H1 (cell line): ENCODE measurements around the gene EDC3. TPM values are rescaled to one million over a fixed set of nuclear protein-coding genes. Genes with fewer than 3 reads are reported as not detected.

ENCODE experiments used
- polyA plus RNA-seq, 7 experiments: library from polyadenylated mRNA; depleted of rRNA in 3 of 7; stranded (reverse) in 5 of 7; unstranded in 2 of 7; fragments of >200 nt in 5 of 7; fragments of 200-250 nt in 2 of 7; gene quantifications; 1 replicate in 5 of 7; 2 replicates in 1 of 7; 4 replicates in 1 of 7; pipeline versions ENCODE4 v1.2.1 to v1.2.3, GENCODE V29; 2011 to 2013; ENCODE audit warnings: missing spikeins in 2 of 7, mixed read lengths in 2 of 7
- total RNA-seq: library from RNA; stranded (reverse); fragmentation: NEBNext Ultra II Directional; extraction: Animal tissue kit (Norgen Biotek cat#: 25700); gene quantifications from 2 replicates; pipeline ENCODE4 v1.2.1, GENCODE V29; 2021
- TF ChIP-seq, protein P1 (sequence below): fragments of 300-600 bp; sonication (generic); IDR thresholded peaks from 2 replicates; pipeline ENCODE4 v1.7.1; 2012; ENCODE audit warnings: low read length, moderate library complexity, mild to moderate bottlenecking, inconsistent platforms; ENCODE audit not compliant: insufficient replicate concordance

EDC3 gene
- total and polyA plus RNA-seq, 2 of the 8 experiments (the other 6 are each of a cell fraction or from before 2014, with no cell fraction given) = 45.0 to 50.8 TPM

DNA sequence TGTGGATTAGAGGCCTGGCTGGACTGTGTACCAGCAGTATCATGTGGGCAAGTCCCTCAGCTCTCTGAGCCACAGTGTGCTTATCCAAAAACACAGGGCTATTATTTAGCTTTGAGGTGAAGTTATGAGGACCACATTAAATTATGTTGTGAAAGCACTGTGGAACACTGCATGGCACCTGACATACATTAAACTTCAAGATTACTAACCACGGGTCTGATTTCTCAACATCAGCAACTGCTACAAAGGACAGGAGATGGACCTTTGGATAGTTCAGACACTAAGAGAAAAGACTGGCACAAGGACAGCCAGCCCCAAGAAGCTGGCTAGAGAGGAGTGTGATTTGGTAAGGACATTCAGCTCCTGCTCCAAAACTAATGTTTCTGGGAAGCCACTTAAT lies 58.8 kb downstream of the EDC3 start (continued):
- TF ChIP-seq, protein P1, sequence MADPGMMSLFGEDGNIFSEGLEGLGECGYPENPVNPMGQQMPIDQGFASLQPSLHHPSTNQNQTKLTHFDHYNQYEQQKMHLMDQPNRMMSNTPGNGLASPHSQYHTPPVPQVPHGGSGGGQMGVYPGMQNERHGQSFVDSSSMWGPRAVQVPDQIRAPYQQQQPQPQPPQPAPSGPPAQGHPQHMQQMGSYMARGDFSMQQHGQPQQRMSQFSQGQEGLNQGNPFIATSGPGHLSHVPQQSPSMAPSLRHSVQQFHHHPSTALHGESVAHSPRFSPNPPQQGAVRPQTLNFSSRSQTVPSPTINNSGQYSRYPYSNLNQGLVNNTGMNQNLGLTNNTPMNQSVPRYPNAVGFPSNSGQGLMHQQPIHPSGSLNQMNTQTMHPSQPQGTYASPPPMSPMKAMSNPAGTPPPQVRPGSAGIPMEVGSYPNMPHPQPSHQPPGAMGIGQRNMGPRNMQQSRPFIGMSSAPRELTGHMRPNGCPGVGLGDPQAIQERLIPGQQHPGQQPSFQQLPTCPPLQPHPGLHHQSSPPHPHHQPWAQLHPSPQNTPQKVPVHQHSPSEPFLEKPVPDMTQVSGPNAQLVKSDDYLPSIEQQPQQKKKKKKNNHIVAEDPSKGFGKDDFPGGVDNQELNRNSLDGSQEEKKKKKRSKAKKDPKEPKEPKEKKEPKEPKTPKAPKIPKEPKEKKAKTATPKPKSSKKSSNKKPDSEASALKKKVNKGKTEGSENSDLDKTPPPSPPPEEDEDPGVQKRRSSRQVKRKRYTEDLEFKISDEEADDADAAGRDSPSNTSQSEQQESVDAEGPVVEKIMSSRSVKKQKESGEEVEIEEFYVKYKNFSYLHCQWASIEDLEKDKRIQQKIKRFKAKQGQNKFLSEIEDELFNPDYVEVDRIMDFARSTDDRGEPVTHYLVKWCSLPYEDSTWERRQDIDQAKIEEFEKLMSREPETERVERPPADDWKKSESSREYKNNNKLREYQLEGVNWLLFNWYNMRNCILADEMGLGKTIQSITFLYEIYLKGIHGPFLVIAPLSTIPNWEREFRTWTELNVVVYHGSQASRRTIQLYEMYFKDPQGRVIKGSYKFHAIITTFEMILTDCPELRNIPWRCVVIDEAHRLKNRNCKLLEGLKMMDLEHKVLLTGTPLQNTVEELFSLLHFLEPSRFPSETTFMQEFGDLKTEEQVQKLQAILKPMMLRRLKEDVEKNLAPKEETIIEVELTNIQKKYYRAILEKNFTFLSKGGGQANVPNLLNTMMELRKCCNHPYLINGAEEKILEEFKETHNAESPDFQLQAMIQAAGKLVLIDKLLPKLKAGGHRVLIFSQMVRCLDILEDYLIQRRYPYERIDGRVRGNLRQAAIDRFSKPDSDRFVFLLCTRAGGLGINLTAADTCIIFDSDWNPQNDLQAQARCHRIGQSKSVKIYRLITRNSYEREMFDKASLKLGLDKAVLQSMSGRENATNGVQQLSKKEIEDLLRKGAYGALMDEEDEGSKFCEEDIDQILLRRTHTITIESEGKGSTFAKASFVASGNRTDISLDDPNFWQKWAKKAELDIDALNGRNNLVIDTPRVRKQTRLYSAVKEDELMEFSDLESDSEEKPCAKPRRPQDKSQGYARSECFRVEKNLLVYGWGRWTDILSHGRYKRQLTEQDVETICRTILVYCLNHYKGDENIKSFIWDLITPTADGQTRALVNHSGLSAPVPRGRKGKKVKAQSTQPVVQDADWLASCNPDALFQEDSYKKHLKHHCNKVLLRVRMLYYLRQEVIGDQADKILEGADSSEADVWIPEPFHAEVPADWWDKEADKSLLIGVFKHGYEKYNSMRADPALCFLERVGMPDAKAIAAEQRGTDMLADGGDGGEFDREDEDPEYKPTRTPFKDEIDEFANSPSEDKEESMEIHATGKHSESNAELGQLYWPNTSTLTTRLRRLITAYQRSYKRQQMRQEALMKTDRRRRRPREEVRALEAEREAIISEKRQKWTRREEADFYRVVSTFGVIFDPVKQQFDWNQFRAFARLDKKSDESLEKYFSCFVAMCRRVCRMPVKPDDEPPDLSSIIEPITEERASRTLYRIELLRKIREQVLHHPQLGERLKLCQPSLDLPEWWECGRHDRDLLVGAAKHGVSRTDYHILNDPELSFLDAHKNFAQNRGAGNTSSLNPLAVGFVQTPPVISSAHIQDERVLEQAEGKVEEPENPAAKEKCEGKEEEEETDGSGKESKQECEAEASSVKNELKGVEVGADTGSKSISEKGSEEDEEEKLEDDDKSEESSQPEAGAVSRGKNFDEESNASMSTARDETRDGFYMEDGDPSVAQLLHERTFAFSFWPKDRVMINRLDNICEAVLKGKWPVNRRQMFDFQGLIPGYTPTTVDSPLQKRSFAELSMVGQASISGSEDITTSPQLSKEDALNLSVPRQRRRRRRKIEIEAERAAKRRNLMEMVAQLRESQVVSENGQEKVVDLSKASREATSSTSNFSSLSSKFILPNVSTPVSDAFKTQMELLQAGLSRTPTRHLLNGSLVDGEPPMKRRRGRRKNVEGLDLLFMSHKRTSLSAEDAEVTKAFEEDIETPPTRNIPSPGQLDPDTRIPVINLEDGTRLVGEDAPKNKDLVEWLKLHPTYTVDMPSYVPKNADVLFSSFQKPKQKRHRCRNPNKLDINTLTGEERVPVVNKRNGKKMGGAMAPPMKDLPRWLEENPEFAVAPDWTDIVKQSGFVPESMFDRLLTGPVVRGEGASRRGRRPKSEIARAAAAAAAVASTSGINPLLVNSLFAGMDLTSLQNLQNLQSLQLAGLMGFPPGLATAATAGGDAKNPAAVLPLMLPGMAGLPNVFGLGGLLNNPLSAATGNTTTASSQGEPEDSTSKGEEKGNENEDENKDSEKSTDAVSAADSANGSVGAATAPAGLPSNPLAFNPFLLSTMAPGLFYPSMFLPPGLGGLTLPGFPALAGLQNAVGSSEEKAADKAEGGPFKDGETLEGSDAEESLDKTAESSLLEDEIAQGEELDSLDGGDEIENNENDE = no peak
